Measurements from ENCODE around the gene SNRNP200.
"Not testable (repeated sequence)": the region's sequence is repeated elsewhere in the genome, so short reads cannot be mapped to it uniquely, and the experiment has no call there.

The SNRNP200 gene

DNA sequence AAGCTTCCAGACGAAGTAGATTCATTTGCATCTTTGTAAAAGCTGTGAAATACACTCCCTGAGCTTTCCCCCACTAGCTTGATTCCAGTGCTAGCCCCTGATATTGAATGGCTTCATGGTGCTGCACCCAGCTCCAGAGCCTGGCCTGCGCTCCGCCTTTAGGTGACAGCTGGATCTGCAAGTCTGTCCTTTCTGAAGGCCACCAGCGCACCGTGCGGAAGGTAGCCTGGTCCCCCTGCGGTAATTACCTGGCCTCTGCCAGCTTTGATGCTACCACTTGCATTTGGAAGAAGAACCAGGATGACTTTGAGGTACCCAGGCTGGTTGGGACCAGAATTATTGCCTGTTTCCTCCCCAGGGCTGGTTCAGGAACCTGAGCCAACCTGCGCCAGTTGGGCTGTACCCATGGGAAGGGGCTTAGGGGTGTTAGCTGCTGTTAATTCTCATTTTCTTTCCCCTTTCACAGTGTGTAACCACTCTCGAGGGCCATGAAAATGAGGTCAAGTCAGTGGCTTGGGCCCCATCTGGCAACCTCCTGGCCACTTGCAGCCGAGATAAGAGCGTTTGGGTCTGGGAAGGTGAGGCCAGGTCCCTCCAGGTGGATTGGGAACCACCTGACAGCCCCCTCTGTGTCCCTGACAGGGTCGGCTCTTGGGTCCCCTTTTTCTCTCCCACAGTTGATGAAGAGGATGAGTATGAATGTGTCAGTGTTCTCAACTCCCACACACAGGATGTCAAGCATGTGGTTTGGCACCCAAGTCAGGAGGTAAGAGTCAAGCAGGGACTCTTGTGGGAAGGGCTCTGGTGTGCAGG, 38.0 kb downstream of the SNRNP200 start:
- DNase-seq: no peak

DNA sequence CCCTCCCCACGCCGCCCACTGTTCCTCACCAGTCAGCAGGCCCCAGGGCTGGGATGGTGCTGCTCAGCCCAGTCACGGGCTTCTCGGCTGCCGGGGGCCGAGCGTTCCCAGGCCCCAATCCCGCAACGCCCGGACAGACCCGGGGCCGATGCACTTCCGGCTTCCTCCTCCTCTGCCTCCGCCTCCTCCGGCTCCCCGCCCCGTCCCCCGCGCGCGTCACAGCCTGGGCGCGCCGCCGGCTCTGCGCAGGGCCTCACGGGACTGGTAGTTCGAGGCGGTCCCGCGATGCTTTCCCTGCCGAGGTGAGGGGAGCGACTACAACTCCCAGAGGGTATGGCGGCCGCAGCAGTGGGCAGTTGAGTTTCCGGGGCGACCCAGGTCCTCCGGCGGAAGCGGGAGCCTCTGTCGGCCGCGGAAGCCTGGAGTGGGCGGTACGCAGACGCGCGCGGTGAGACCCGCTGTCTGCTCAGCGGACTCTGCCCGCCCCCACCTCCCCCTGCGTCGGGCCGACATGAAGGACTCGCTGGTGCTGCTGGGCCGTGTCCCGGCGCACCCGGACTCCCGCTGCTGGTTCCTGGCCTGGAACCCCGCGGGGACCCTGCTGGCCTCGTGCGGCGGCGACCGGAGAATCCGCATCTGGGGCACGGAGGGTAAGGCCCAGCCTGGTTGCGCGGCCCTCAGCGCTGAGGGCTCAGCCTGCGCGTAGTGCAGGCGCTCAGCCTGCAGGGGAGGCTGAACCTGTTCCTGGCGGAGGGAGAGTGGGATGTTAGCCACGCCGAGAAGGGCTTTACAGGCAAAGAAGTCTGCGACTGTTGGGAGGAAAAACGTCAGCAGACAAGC, 39.3 kb downstream of the SNRNP200 start, which contains the start of the genes CIAO1 and TMEM127:
Gene CIAO1, plus strand, starts transcription at position 386 of the 840 bp plus-strand sequence. Its CDS starts 126 bp downstream, at position 512.
Gene TMEM127, minus strand, starts transcription at position 158 of the 840 bp plus-strand sequence. CDS start 616 bp downstream, outside the sequence.
- DNase-seq: peak; percentile 97

DNA sequence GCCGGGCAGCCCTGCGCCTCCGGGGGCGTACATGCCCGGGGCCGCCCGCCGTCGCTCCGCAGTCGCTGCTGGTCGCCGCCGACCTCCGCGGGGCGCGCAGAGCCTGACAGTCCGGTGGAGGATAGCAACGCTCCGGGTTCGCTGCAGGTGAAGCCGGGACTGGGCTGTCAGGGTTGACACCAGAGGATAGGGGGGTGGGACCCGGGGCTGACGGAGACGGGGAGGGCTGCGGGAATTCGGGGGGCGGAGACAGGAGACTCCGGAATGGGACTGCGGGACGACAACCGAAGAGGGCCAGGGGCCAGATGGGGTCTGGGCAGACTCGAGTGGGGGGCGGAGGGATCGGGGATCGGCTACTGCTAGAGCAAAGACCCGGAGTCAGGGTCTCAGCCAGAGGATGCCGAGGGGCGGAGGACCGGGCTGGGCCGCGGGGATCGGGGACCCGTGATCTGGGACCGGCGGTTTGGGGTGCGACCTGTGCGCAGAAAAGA, 40.0 kb downstream of the SNRNP200 start:
- DNase-seq: no peak

DNA sequence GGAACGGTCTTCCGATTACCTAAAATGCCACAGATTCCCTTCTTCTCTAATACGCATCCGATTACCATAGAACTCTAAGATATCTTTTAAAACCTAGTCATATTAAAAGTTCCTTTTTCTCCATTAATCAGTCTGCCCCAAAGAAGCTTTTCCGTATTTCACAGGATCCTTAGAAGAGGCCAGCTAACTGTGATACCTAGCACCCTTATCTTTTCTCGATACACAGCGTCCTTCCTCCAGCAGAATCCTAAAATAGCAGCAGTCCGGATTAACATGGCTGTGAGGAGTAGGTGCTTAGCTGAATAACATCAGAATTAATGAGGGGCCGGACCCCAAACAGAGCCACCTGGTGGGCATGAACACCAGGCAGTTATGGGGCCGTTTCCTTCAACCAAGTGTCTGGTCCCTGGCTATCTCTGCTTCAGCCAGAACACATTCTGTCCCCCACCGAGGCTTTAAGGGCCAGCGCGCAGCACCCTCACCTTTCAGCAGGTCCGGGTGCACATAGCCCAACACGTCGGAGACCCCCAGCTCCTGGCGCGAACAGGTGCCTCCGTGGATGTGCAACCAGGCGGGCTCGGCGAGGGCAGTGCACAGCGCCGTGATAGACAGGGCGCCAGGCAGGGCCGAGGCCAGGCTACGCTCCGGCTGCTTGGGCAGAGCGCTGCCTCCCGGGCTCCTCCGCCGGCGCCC, 40.5 kb downstream of the SNRNP200 start:
- no peak for DNase-seq

DNA sequence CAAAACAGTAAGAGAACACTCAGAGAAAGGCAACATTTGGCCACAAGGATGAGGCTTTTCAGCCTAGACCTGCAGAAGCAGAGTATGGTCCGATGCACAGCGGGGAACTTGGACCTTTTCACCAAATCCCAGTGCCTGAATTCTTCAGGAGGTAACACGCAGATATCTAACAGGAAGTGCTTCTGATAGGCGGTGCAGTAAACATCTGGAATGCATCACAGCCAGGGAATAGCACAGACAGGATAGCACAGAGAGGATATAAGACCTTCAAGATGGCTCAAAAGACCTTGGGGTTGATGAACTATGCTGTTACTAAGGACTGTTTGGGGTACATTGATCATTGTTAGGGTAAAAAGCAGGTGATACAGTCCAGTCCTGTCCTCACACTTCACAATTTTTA, 41.3 kb downstream of the SNRNP200 start:
- DNase-seq: no peak

DNA sequence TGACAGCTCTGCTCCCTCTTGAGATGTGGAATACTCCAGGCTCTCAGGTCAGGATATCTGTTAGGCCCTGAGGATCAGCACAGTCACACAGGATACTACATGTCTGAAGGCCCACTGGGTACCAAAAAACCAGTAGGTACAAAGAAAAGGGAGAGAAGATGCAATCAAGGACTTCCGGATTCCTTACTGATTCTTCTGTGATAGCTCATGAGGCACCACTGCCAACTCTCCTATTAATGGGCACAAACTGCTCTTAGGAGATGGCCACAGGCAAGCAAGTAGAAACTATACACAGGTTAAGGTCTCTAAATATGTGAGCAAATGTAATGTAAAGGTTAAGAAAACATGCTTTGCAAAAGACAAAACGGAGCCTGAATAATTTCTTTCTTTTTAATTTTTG, 43.0 kb downstream of the SNRNP200 start:
- no peak for DNase-seq

DNA sequence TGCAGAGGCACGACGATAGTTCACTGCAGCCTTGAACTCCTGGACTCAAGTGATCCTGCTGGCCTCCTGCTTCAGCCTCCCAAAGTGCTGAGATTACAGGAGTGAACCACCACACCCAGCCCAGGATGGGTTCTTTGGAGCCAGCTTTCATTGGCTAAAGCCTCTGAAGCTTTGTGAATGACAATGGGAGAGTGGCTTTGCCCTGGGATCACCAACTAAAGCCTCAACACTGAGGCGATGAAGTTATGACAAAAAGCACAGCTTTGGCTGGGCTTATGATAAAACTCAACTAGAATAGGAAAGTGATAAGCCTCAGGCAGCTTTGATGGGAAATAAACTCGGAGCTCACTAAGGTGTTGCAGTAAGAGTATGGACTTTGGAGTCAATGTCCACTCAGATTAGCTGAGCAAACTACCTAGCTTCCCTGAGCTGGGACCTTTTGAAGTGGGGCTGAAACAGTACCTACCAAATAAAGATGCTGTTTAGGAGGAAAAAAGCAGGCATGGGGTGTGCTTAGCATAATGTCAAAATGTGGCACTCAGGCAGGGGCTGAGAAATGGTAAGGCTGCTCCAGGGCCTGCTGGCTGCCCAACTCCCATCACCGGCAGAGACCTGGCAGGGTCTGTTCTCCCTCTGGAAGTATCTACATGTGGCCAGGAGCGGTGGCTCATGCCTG, 43.9 kb downstream of the SNRNP200 start:
- no peak for DNase-seq

DNA sequence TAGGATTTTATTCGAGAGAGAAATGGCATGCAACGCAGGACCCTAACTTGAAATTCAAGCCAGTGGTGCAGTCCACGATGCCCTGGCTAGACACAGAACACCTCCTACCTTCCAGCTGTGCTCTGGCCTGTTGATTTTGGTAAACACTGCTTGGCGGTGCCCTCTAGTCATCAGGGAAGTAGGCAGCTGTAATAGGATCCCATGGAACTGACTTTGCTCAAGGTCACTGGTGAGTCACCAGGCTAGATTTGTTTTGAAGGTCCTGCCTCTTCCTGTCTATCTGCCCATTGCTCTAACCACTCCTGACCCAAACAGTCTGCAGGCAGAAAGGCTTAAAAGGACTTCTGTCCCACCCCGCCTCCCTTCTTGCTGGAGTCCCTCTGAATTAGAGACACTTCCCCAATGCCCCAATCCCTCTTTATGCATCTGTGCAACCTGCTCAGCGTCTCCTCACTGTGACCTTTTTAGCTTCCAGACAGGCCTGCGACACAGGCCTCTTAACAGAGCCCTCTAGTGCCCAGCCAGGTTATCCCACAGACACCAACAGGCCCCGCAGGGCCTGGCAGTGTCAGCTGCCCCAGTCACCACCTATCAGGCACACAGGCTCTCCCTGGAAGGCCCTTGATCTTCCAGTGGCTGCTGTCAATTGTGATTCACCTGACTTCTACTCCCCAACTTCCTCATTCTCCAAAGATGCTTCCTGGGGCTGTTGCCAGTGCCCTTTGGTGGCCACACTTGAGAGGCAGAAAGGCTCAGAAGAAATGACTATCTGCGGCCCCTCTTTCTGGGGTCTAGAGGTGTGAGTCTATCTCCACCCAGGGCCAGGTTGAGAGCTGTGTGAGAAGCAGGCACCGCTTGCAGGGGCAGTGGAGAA, 44.7 kb downstream of the SNRNP200 start:
- peak; percentile 89 for DNase-seq

DNA sequence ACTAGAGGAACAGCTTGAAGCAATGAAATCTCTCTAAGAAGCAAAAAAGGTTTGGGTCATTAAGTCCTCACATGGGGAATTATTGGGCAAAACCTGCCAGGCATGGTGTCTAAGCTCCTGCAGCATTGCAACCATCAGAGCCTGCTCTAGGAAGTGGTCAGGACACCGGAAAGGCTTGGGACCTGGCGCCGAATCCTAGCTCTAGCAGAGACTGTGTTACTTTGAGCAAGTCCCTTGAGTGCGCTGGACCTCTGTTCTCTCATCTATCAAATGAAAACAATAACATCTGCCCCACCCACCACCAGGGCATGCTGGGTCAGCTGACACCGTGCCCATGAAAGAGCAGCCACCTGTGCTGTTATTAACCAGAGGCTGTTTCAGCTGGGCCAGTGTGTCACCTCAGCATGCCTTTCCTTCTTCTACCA, 45.8 kb downstream of the SNRNP200 start:
- DNase-seq: peak; percentile 41

DNA sequence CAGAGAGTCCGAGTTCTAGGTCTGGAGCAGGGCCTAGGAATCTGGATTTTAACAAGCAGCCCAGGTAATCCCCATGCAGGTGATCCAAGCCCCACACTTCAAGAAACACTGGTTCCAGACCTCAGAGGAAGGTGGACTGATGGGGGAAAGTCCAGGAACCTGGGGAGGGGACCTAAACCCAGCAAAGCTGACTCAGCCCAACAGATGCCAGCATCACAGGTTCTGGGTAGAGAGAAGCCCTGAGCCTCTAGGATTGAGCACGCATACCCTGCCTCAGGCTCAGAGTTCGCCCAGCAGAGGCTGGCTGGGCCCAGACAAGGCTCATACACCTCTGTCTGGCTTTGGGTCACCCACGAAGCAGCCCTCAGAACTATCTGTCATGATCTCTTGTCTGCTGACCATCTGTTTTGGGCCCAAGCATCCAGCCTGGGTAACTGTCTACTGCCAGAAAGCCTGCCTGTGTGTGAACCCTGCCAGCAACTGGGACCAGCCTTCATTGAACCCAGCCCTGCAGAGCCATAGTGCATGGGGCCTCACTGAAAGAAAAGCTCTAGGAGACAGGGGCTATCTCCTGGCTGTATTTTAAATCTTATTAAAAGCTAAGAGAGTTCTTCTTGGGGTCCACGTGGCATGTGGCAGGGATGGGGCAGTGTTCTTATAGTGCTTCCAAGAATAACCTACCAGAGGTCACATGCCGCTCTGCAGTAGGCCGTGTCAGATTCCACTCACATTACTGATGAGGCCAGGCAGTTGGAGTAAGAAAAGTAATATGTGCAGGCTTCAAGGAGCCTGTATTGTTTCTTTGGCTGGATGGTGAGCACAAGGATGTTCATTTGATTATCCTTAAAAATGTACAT, 47.0 kb downstream of the SNRNP200 start:
- no peak for DNase-seq

DNA sequence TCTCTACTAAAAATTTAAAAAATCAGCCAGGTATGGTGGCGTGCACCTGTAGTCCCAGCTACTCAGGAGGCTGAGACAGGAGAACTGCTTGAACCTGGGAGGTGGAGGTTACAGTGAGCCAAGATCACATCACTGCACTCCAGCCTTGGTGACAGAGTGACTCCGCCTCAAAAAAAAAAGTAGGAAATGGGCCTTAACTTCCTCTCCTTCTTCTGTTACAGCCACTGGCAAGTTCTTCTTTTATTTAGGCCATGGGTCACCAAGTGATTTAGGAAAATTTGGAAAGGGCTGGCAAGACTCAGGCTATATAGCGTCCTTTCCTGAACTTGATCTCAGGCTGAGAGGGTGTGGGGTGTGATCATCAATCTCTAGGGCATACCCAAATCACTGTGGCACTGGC, 47.6 kb downstream of the SNRNP200 start:
- DNase-seq: not testable (repeated sequence)

DNA sequence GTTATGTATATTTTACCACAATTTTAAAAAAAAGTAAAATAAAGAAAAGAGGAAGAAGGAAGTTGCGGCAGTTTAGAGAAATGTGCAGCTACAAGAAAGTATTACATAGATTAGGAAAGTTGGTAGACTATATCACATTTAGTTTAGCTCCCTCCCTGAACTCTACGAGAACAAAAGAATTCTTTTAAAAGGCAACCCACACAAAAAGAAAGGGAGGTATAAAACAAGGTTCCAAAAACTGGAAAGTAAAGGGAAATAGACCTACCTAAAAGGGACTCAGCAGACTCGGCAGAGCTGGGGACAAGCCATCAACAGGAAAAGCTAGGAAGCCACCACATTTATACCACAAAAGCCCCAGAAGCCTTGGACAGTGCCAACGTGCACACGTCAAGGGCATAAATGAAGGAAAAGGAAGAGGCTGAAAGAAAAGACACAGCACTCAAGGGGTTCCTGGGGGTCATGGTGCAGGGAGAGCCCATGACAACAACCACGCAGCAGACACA, 48.7 kb downstream of the SNRNP200 start:
- DNase-seq: no peak

DNA sequence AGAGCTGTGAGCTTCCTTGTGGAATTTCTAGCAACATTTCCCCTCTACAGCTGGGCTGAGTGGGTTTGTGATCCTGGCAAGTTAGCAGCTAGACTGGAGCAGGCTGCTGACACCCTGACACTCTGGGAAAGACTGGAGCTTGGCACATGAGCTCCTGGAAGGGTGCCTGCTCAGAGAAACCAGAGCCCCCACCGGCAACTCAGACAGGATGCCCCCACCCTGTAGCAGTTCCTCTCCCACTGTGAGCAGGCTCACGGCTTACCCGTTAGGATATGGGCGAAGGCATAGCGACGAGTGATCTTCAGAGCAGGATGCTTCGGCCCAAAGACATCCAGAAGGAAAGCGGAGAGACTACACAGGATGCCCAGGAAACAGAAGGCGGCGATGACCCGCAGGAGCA, 50.8 kb downstream of the SNRNP200 start:
- no peak for DNase-seq

DNA sequence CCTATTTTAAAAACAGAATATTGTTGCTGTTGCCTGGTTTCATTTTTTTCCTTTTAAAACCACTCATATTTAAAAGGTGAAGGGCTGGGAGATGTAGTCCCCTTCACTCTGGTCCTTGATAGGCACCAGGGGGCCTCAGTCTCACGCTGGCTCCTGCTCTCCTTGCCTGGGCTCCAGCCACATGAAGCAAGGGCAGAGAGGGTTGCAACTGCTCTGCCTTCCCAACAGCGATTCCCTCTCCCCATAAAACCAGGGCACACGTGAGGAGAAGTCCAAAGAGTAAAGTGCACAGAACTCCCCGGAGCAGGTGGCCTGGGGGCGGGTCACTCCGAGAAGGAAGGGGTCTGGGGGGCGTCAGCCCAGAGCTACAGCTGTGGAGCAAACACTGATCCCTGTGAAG, 52.3 kb downstream of the SNRNP200 start:
- DNase-seq: no peak

DNA sequence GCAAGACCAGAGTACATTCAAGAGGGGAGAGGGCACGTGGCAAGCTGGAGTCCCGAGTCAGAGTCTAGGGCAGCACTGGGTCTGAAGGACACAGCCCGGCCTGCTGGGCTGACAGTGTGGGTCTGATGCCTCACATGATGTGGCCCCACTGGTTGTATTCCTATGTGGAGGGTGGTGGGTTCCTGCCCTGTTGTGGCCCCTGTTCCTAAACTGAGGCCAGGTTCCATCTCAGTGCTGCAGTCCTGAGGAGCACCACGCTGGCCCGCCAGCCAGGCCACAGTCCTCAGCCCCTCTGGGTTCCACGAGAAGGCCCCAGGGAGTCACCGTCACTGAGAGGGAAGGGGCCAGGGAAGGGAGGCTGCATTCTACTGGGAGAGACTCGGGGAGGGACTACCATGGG, 52.8 kb downstream of the SNRNP200 start:
- no peak for DNase-seq

DNA sequence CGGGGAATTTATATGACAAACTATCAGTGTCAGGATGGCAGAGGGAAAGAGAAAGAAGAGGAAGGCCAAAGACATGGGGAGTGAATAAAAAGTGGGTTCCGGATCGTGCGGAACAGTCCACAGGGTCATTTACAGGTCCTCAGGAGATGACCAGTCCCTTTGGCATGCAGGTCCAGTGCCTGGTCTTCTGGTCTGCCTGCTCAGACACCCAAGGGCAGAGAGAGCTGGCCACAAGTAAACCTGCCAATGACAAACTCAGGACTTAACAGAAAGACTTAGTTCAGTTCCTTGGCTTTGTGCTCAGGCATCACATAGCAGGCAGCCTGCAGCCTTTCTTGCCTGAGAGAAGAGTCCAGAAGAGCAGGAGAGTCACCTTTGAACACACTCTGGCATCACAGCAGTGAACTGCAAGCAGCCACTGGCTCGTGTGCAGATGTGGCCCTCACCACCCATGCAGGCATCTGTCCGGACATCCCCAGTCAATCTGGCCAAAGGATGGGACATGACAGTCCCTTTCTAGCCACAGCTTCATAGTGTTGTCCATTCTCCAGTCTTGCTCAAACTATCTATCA, 53.5 kb downstream of the SNRNP200 start:
- DNase-seq: no peak

DNA sequence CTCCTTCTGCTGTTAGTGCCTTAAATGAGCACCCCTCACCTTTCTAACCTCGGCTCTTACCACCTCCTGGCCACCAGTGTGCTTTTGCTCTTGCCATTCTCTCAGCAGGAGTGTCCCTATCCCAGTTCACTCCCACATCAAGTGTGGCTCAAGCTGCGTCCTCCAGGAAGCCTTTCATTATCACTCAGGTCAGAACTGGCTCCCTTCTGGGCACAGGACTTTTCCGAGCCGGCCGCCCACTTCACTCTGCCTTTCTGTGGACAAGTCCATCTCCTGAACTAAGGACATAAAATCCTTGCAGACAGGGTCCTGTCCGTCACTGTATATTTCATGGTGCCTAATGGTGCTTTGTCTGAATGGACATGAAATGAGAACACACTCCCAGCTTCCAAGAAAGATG, 55.2 kb downstream of the SNRNP200 start:
- DNase-seq: no peak

DNA sequence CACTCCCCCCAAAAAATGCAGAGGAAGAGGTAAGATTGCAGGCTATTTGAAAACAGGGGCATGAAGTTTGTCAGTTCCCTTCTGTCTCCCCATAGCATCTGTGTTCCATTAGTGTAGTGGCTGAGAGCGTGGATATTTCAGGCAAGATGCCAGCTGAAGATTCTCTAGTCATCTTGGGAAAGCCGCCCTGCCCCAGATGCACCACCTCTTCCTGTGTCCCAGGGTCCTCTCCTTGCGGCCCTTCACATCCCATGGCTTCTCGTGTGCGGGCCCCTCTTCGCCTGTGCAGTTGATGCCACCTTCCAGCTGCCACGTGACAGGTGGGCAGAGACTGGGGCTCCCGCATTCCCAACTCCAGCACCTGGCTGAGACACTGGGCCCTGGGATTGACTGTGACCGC, 55.7 kb downstream of the SNRNP200 start:
- DNase-seq: no peak

DNA sequence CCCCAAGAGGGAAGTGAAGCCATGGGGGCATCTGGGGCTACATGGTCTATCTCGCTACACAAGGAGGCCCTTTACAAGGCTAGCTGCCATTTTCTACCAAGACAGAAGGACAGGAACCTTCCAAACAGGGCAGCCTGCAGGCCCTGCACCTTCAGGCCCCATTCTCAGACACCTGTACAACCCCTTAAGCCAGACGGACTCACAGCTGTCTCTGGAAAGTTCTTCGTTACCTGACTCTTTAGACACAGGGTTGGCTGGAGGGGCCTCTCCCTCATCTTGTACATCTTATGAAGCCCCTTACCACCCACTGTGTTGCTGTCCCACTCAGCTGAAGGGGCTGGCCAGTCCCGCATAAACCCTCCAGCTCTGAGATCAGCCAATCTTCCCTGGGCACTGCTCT, 56.7 kb downstream of the SNRNP200 start:
- no peak for DNase-seq

DNA sequence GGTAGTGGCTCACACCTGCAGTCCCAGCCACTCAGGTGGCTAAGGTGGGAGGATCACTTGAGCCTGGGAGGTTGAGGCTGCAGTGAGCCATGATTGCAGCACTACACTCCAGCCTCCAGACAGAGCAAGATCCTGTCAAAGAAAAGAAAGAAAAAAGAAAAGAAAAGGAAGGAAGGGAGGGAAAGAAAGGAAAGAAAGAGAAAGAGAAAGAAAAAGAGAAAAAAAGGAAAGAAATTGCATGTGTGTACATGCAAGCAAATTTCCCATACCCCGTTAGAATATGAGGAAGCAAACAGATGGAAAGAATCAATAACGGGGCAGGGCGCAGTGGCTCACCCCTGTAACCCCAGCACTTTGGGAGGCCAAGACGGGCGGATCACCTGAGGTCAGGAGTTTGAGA, 57.5 kb downstream of the SNRNP200 start:
- DNase-seq: no peak
